Measurements from ENCODE around the gene NOS3.
"Not testable (repeated sequence)": the region's sequence is repeated elsewhere in the genome, so short reads cannot be mapped to it uniquely, and the experiment has no call there.

DNA sequence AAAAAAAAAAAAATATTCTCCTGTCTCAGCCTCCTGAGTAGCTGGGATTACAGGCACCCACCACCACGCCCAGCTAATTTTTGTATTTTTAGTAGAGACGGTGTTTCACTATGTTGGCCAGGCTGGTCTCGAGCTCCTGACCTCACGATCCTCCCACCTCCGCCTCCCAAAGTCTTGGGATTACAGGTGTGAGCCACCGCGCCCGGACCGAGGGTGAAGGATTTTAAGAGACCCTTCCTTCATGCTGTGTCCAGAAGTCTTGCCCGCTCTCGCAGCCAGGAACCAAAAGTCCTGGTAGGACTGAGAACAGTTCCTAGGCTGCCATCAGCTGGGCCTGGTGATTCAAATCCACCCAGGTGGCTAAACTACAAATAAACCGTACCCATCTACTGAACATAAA lies 20.8 kb downstream of the NOS3 start:
- not testable (repeated sequence) for TF ChIP-seq EZH2phosphoT487 (IDR thresholded peaks at IDR 0.05; ENCODE audit: unreplicated experiment); EZH2 (IDR thresholded peaks at IDR 0.05; ENCODE audit: low read depth, unreplicated experiment); POLR2AphosphoS5 (IDR thresholded peaks at IDR 0.05; ENCODE audit: low read depth); ZNF114 (CRISPR knock-in tag; IDR thresholded peaks at IDR 0.05); STAT1 (IDR thresholded peaks at IDR 0.05; ENCODE audit: unreplicated experiment); JUNB (IDR thresholded peaks at IDR 0.05; ENCODE audit: unreplicated experiment); NANOG (IDR thresholded peaks at IDR 0.05; ENCODE audit: borderline replicate concordance)
- TF ChIP-seq, protein P1, sequence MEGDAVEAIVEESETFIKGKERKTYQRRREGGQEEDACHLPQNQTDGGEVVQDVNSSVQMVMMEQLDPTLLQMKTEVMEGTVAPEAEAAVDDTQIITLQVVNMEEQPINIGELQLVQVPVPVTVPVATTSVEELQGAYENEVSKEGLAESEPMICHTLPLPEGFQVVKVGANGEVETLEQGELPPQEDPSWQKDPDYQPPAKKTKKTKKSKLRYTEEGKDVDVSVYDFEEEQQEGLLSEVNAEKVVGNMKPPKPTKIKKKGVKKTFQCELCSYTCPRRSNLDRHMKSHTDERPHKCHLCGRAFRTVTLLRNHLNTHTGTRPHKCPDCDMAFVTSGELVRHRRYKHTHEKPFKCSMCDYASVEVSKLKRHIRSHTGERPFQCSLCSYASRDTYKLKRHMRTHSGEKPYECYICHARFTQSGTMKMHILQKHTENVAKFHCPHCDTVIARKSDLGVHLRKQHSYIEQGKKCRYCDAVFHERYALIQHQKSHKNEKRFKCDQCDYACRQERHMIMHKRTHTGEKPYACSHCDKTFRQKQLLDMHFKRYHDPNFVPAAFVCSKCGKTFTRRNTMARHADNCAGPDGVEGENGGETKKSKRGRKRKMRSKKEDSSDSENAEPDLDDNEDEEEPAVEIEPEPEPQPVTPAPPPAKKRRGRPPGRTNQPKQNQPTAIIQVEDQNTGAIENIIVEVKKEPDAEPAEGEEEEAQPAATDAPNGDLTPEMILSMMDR (conservative IDR thresholded peaks at IDR 0.05; ENCODE audit: low read depth in 2 of 2): not testable (repeated sequence)
- TF ChIP-seq, protein P2, sequence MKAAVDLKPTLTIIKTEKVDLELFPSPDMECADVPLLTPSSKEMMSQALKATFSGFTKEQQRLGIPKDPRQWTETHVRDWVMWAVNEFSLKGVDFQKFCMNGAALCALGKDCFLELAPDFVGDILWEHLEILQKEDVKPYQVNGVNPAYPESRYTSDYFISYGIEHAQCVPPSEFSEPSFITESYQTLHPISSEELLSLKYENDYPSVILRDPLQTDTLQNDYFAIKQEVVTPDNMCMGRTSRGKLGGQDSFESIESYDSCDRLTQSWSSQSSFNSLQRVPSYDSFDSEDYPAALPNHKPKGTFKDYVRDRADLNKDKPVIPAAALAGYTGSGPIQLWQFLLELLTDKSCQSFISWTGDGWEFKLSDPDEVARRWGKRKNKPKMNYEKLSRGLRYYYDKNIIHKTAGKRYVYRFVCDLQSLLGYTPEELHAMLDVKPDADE (IDR thresholded peaks at IDR 0.05): not testable (repeated sequence)
- TF ChIP-seq, protein P3, sequence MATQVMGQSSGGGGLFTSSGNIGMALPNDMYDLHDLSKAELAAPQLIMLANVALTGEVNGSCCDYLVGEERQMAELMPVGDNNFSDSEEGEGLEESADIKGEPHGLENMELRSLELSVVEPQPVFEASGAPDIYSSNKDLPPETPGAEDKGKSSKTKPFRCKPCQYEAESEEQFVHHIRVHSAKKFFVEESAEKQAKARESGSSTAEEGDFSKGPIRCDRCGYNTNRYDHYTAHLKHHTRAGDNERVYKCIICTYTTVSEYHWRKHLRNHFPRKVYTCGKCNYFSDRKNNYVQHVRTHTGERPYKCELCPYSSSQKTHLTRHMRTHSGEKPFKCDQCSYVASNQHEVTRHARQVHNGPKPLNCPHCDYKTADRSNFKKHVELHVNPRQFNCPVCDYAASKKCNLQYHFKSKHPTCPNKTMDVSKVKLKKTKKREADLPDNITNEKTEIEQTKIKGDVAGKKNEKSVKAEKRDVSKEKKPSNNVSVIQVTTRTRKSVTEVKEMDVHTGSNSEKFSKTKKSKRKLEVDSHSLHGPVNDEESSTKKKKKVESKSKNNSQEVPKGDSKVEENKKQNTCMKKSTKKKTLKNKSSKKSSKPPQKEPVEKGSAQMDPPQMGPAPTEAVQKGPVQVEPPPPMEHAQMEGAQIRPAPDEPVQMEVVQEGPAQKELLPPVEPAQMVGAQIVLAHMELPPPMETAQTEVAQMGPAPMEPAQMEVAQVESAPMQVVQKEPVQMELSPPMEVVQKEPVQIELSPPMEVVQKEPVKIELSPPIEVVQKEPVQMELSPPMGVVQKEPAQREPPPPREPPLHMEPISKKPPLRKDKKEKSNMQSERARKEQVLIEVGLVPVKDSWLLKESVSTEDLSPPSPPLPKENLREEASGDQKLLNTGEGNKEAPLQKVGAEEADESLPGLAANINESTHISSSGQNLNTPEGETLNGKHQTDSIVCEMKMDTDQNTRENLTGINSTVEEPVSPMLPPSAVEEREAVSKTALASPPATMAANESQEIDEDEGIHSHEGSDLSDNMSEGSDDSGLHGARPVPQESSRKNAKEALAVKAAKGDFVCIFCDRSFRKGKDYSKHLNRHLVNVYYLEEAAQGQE (IDR thresholded peaks at IDR 0.05; ENCODE audit: unreplicated experiment): not testable (repeated sequence)

Measured in GM23338 (cell line).